HG03457 (cell line): ENCODE data around the gene C4orf51.
"Not testable (repeated sequence)": the region's sequence is repeated elsewhere in the genome, so short reads cannot be mapped to it uniquely, and the experiment has no call there.

ENCODE experiments used
- ATAC-seq: cut with Tn5 transposase; IDR thresholded peaks from one replicate; pipeline ENCODE4 v1.9.1; 2021; ENCODE audit warnings: moderate number of reproducible peaks; ENCODE audit not compliant: unreplicated experiment

The C4orf51 gene

GRCh38 chr4:145679991-145680455 is at the start of gene C4orf51:
C4orf51 (plus strand) TSS chr4:145680146; CDS start chr4:145680204, 58 bp downstream.
- ATAC-seq = no peak

- ATAC-seq = no peak
These were observed 44.8 kb upstream of the C4orf51 start for GRCh38 chr4:145635117-145635516.

DNA sequence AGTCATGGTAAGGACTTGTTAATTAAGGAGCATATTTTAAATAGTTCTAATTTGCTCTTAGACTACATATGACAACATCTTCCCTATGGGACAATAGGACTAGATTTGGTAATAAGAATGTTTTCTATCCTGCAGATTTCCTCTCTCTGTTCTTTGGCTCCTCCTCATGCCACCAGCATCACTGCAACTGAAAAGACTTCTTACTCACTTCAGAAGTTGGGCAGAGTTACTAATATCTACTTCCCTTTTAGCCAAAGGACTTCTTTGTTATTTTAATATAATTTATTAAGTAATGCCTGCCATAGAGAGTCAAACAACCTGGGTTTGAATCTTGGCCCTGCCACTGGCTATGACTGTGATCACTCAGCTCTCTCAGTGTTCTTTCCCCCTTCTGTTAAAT is 44.3 kb upstream of the C4orf51 start:
- no peak for ATAC-seq

- no peak for ATAC-seq
These were observed 40.7 kb upstream of the C4orf51 start for GRCh38 chr4:145639186-145639698.

DNA sequence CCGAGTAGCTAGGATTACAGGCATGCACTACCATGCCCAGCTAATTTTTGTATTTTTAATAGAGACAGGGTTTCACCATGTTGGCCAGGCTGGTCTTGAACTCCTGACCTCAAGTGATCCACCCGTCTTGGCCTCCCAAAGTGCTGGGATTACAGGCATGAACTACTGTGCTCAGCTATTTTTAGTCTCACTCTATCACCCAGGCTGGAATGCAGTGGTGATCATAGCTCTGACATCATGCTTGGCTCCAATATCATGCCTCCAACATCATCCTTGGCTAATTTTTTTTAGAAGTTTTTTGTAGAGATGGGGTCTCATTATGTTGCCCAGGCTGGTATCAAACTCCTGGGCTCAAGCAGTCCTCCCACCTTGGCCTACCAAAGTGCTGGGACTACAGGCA is 39.7 kb upstream of the C4orf51 start:
- not testable (repeated sequence) for ATAC-seq

DNA sequence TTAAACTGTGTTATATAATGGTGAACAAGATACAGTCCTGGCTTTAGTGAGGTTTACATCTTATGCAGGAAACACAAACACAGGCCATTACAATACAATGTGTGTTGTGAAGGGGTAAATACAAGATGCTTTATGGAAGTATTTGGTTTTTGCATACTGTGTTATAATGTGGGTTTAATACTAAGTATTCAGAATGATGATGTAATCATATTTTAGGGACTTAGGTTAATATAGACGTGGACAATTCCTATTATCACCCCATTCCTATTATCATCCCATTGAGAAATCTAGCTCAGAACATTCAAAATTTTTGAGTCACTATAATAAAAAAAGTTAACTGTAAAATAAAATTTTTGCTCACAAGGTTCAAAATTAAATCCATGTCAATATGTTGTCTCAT is 36.7 kb upstream of the C4orf51 start:
- ATAC-seq = no peak

GRCh38 chr4:145644699-145645098 is 35.2 kb upstream of the C4orf51 start:
- ATAC-seq = no peak

DNA sequence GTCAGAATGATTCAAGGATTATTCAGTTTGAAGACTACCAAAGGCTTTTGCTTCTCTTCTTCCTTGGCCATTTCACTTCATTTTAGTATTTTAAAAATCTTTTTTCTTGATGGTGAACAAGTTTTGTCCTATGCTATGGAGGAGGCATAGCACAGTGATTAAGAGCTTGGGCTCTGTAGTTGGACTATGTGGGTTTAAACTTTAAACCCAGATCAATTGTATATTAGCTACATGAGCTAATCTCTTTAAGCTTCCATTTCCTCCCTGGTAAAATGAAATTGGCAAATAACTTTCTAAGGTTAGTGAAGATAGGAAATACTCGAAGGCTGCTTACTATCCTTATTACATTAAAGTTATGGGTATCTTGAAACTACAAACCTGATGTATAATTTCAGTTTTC is 23.8 kb upstream of the C4orf51 start:
- no peak for ATAC-seq

GRCh38 chr4:145660064-145660463 is 19.9 kb upstream of the C4orf51 start:
- ATAC-seq = no peak

- ATAC-seq = no peak
These were observed 16.8 kb upstream of the C4orf51 start for GRCh38 chr4:145663194-145663593.

DNA sequence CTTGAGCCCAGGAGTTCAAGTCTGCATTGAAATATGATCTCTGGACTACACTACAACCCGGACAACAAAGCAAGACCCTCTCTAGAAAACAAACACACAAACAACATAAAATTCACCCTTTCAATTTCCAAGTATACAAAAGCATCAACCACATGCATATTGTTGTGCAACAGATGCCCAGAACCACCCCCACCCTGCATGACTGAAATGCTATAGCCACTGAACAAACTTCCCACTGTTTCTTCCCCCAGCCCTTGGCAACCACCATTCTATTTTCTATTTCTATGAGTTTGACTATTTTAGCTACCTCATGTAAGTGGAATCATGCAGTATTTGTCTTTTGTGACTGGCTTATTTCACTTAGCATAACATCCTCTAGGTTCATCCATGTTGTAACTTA is 14.2 kb upstream of the C4orf51 start:
- ATAC-seq = no peak

GRCh38 chr4:145670422-145670821 is 9.5 kb upstream of the C4orf51 start:
- ATAC-seq = no peak

DNA sequence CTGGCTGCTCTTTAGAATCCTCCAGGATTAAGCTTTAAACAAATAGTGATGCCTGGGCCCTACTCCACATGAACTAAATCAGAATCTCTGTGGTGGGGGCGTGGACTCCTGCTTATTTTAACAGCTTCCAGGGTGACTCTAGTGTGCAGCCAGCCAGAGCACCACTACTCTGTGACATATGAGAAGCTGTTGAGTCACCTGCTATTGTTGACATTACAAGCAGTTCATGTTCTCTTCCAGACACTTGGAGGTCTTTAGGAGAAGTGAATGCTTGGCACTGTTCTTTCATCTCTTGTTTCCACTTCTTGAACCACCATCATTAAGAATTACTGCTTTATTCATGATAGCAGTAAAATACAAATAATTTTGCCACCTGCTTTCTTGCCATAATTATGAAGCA is 426 bp upstream of the C4orf51 start:
- no peak for ATAC-seq

- ATAC-seq = no peak
These were observed 956 bp downstream of the C4orf51 start for GRCh38 chr4:145680902-145681301.

GRCh38 chr4:145681518-145681917 is 1.6 kb downstream of the C4orf51 start:
- no peak for ATAC-seq

GRCh38 chr4:145681956-145682355 is 2.0 kb downstream of the C4orf51 start:
- ATAC-seq = no peak

- ATAC-seq = no peak
These were observed 7.0 kb downstream of the C4orf51 start for GRCh38 chr4:145686991-145687390.

DNA sequence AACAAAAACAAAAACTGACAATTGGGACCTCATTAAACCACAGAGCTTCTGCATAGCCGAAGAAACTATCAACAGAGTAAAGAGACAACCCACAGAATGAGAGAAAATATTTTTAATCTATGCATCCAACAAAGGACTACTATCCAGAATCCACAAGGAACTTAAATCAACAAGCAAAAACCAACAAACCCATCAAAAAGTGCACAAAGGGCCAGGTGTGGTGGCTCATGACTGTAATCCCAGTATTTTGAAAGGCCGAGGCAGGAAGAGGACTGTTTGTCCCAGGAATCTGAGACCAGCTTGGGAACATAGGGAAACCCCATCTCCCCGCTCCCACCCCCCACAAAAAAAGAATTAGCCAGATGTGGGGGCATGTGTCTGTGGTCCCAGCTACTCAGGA is 10.7 kb downstream of the C4orf51 start:
- ATAC-seq = no peak

DNA sequence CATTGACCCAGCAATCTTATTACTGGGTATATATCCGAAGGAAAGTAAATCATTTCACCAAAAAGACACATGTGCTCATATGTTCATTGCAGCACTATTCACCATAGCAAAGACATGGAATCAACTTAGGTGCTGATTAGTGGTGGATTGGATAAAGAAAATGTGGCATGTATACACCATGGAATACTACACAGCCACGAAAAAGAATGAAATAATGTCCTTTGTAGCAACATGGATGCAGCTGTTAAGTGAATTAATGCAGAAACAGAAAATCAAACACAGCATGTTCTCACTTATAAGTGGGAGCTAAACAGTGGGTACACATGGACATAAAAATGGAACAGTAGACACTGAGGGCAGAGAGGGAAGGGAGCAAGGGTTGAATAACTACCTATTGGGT is 11.5 kb downstream of the C4orf51 start:
- ATAC-seq = not testable (repeated sequence)

GRCh38 chr4:145694929-145695328 is 15.0 kb downstream of the C4orf51 start:
- ATAC-seq = no peak

GRCh38 chr4:145697332-145697731 is 17.4 kb downstream of the C4orf51 start:
- no peak for ATAC-seq

DNA sequence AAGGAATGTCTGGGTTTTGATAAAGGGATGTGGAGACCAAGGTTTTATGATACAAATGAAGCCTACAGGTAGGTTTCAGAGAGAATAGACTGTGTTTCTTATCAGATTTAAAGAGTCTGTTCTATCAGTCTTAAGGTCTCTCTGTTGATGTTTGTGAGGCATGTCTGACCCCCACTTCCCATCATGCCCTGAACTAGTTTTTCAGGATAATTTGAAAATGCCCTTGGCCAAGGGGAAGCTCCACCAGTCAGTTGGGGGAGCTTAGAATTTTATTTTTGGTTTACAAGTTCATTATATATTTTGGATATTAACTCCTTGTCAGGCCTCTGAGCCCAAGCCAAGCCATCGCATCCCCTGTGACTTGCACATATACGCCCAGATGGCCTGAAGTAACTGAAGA is 18.6 kb downstream of the C4orf51 start:
- ATAC-seq = no peak

- no peak for ATAC-seq
These were observed 24.0 kb downstream of the C4orf51 start for GRCh38 chr4:145703850-145704497.
